IPS DF 19.7 (cell line): ENCODE measurements around the gene DAND5.

Experiments used
- DNase-seq: peaks from one replicate; pipeline ENCODE4 v3.0.0-alpha.2; 2013; ENCODE audit warnings: low read depth, low spot score

The DAND5 gene

GRCh38 chr19:13022859-13023636, 53.7 kb downstream of the DAND5 start:
- DNase-seq = no peak

- no peak for DNase-seq
Measured at GRCh38 chr19:13023656-13024055, 54.3 kb downstream of the DAND5 start.
